GM10266 (cell line): ENCODE data around the gene RNF26.

ENCODE experiments used
- DNase-seq: peaks from one replicate; pipeline ENCODE4 v3.0.0; 2012; ENCODE audit errors: extremely low spot score
- CTCF ChIP-seq: IDR thresholded peaks from 2 replicates; pipeline ENCODE4 v1.5.1; 2012; ENCODE audit warnings: mild to moderate bottlenecking, low read depth; ENCODE audit not compliant: control insufficient read depth, insufficient read depth; ENCODE audit errors: missing control alignments

Gene RNF26

GRCh38 chr11:119365071-119365591 lies 30.8 kb downstream of the RNF26 start:
- no peak for DNase-seq
- TF ChIP-seq CTCF, result no peak

- no peak for DNase-seq
- no peak for TF ChIP-seq CTCF
Measured at GRCh38 chr11:119366690-119367620, 32.6 kb downstream of the RNF26 start.

- TF ChIP-seq CTCF, result no peak
- no peak for DNase-seq
Measured at GRCh38 chr11:119367661-119368120, 33.4 kb downstream of the RNF26 start.

- TF ChIP-seq CTCF, result no peak
- DNase-seq, result no peak
Measured at GRCh38 chr11:119368121-119369034, 34.1 kb downstream of the RNF26 start.

GRCh38 chr11:119369132-119369925 lies 35.0 kb downstream of the RNF26 start:
- no peak for TF ChIP-seq CTCF
- DNase-seq, result no peak

GRCh38 chr11:119370486-119371046 lies 36.2 kb downstream of the RNF26 start:
- DNase-seq, result no peak
- no peak for TF ChIP-seq CTCF
